Endothelial cell of umbilical vein (primary cell): Measurements from ENCODE around the gene RALB. TPM values are rescaled to one million over a fixed set of nuclear protein-coding genes. Genes with fewer than 3 reads are reported as not detected.

Experiments
- BruUV-seq: library from RNA; stranded (reverse); fragments of 400-500 nt; replicated peaks from 2 replicates; lab custom pipeline; 2021; lab: Mats Ljungman, UMichigan
- CTCF ChIA-PET: fragments of 300-600, 350-600 bp; sonication (Branson Sonifier 250); formaldehyde crosslinking; loops from one replicate; lab custom pipeline; 2021; ENCODE audit warnings: antibody characterized with exemption, inconsistent platforms; lab: Charles Lee
- POLR2A ChIA-PET: fragments of 300-600, 350-600 bp; sonication (Branson Sonifier 250); formaldehyde crosslinking; loops from one replicate; lab custom pipeline; 2021; ENCODE audit warnings: antibody characterized with exemption, inconsistent platforms; lab: Charles Lee
- DNase-seq: peaks from one replicate; pipeline ENCODE4 v3.0.0-alpha.2; 2011; ENCODE audit warnings: low read depth, low spot score
- FAIRE-seq: peaks from 2 replicates; lab custom pipeline; 2011; peaks lifted over from hg19 to GRCh38; lab: Jason Lieb, UNC
- H2AFZ ChIP-seq: 2 replicates; pipeline ENCODE4 v1.6.0; 2012; ENCODE audit warnings: low read depth, low read length, control low read depth, inconsistent platforms
- H3K27ac ChIP-seq: 2 replicates; pipeline ENCODE4 v1.5.1; 2011; ENCODE audit warnings: low read depth, mild to moderate bottlenecking, control low read depth, low read length, moderate library complexity; ENCODE audit not compliant: insufficient read depth
- H3K27me3 ChIP-seq, 2 experiments: 2 replicates each; pipeline versions ENCODE4 v1.6.0 to v1.6.1; 2011; ENCODE audit warnings: low read length in 2 of 2, mixed read lengths in 1 of 2; ENCODE audit not compliant: control insufficient read depth in 2 of 2, insufficient read depth in 2 of 2
- H3K36me3 ChIP-seq, 2 experiments: 2 replicates in 1 of 2; 3 replicates in 1 of 2; pipeline ENCODE4 v1.5.1; 2011; ENCODE audit warnings: low read length in 2 of 2, mild to moderate bottlenecking in 1 of 2, moderate library complexity in 1 of 2; ENCODE audit not compliant: control insufficient read depth in 2 of 2, insufficient read depth in 2 of 2; ENCODE audit errors: extremely low read depth in 1 of 2
- H3K4me1 ChIP-seq: 3 replicates; pipeline ENCODE4 v1.5.1; 2011; ENCODE audit warnings: mild to moderate bottlenecking, low read length; ENCODE audit not compliant: control insufficient read depth, insufficient read depth; ENCODE audit errors: extremely low read depth
- H3K4me2 ChIP-seq: 2 replicates; pipeline ENCODE4 v1.6.1; 2011; ENCODE audit warnings: low read length, control low read depth, mixed read lengths; ENCODE audit not compliant: insufficient read depth
- H3K4me3 ChIP-seq, 3 experiments: fragments of 200-600 bp in 1 of 3; sonication (generic), shearing (Covaris generic) in 1 of 3; replicated peaks in 1 of 3; 2 replicates each; pipeline ENCODE4 v1.5.1; 2011 to 2016; ENCODE audit warnings: control low read depth in 3 of 3, low read length in 3 of 3, mild to moderate bottlenecking in 2 of 3, inconsistent platforms in 1 of 3, low read depth in 1 of 3, moderate library complexity in 1 of 3; ENCODE audit not compliant: insufficient read depth in 1 of 3
- H3K79me2 ChIP-seq: 2 replicates; pipeline ENCODE4 v1.6.0; 2012; ENCODE audit warnings: low read length, inconsistent platforms; ENCODE audit not compliant: control insufficient read depth, insufficient read depth
- H3K9ac ChIP-seq: replicated peaks from 2 replicates; pipeline ENCODE3; 2011; ENCODE audit warnings: low read length, control low read depth; ENCODE audit not compliant: insufficient read depth; ENCODE audit errors: extremely low read depth
- H3K9me1 ChIP-seq: replicated peaks from 3 replicates; pipeline ENCODE4 v1.6.0; 2011; ENCODE audit warnings: mild to moderate bottlenecking, low read length; ENCODE audit not compliant: control insufficient read depth, insufficient read depth; ENCODE audit errors: extremely low read depth
- H3K9me3 ChIP-seq: replicated peaks from 2 replicates; pipeline ENCODE4 v1.5.1; 2012; ENCODE audit warnings: low read length, inconsistent platforms; ENCODE audit not compliant: control insufficient read depth, insufficient read depth
- H4K20me1 ChIP-seq: replicated peaks from 2 replicates; pipeline ENCODE3; 2011; ENCODE audit warnings: mild to moderate bottlenecking, low read length; ENCODE audit not compliant: control insufficient read depth, insufficient read depth; ENCODE audit errors: extremely low read depth
- EZH2 ChIP-seq: IDR thresholded peaks from 2 replicates; pipeline ENCODE4 v1.6.1; 2012; ENCODE audit warnings: borderline replicate concordance, low read depth, mild to moderate bottlenecking, moderate library complexity, low read length, inconsistent platforms; ENCODE audit not compliant: severe bottlenecking
- FOS ChIP-seq: IDR thresholded peaks from 2 replicates; pipeline ENCODE4 v1.6.1; 2011; ENCODE audit warnings: mild to moderate bottlenecking, low read length, moderate library complexity, borderline replicate concordance; ENCODE audit not compliant: insufficient read depth
- GATA2 ChIP-seq: IDR thresholded peaks from 2 replicates; pipeline ENCODE4 v1.7.0; 2011; ENCODE audit warnings: low read depth, mild to moderate bottlenecking, moderate library complexity, mixed read lengths, low read length; ENCODE audit not compliant: insufficient read length, insufficient read depth
- JUN ChIP-seq: IDR thresholded peaks from 2 replicates; pipeline ENCODE4 v1.6.1; 2011; ENCODE audit warnings: borderline replicate concordance, low read depth; ENCODE audit not compliant: insufficient read length, insufficient read depth
- MAX ChIP-seq: IDR thresholded peaks from 2 replicates; pipeline ENCODE4 v1.6.1; 2011; ENCODE audit not compliant: insufficient read depth, insufficient read length
- MYC ChIP-seq: IDR thresholded peaks from one replicate; pipeline ENCODE4 v1.6.1; 2011; ENCODE audit warnings: mild to moderate bottlenecking, low read depth, low read length
- POLR2A ChIP-seq: IDR thresholded peaks from 2 replicates; pipeline ENCODE4 v1.6.1; 2012; ENCODE audit warnings: low read depth, mild to moderate bottlenecking, control low read depth, low read length
- POLR2AphosphoS5 ChIP-seq: IDR thresholded peaks from 2 replicates; pipeline ENCODE4 v1.6.1; 2012; ENCODE audit warnings: low read depth, mild to moderate bottlenecking, control low read depth, low read length, moderate library complexity; ENCODE audit not compliant: insufficient read depth
- dilution Hi-C: fragments of 300-500 bp; cut with MboI; formaldehyde crosslinking; loops from one replicate; pipeline ENCODE4 v1.15.0; 2019; ENCODE audit warnings: low sequenced_read_pairs; ENCODE audit not compliant: extremely low pct_ligation_motif_present
- intact Hi-C: fragments of 100-400 bp; cut with micrococcal nuclease; formaldehyde crosslinking; loops from one replicate; pipeline ENCODE4 v1.10.0; 2022
- polyA plus RNA-seq, 4 experiments: library from polyadenylated mRNA; depleted of rRNA in 3 of 4; stranded (reverse) in 3 of 4; unstranded in 1 of 4; fragments of >200 nt; gene quantifications; 2 replicates each; pipeline versions ENCODE4 v1.2.1 to v1.2.3, GENCODE V29; 2011 to 2012; ENCODE audit warnings: missing spikeins in 1 of 4
- total RNA-seq: library from RNA; stranded (reverse); gene quantifications from 2 replicates; pipeline ENCODE4 v1.2.3, GENCODE V29; 2021
- TF ChIP-seq, protein P1 (sequence below), 2 donors: IDR thresholded peaks; 1 replicate in 1 of 2; 2 replicates in 1 of 2; pipeline ENCODE4 v1.5.1; 2011; ENCODE audit warnings: low read length in 2 of 2, mild to moderate bottlenecking in 2 of 2, moderate library complexity in 2 of 2, control low read depth in 1 of 2, inconsistent platforms in 1 of 2, low read depth in 1 of 2; ENCODE audit not compliant: insufficient read depth in 1 of 2; ENCODE audit errors: extremely low read depth in 1 of 2

The RALB gene
- total and polyA plus RNA-seq, 2 donors (not counting 3 experiments of a cell fraction or from before 2014, with no cell fraction given): 105 to 115 TPM

DNA sequence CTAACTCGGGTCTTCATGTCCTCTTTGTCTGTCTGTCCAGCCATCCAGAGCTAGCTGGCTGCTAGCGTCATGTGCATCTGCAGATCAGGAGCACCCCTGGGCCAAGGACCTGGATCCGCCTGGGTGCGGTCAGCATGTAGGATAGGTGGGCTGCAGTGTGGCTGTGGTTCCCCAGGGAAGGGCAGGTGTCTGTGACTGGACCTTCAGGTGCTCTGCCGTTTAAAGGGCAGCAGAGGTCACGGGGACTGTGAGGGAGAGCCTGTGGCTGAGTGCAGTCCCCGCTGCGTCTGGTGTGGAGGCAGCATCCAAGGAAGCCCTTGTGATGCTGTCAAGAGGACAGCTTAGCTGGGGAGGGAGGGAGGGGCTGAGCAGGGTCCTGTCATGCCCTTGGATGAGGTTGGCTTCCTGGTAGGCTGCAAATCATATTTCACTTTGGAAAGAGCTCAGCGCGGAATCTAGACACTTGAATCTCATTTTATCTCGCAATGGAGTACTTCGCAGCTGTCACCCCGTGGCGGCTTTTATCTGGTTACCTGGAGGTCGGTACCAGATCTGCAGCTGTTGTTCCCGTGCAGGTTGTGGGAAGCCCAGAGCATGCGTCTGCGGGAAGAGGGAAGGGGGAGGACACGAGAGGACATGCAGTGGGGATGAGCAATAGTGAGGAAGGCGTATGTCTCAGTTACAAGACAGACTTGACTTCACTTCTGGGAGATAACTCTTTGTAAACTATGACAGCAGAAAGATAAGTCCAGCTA lies 5.9 kb upstream of the RALB start:
- no peak for FAIRE-seq
- no peak overlapping the region for H2AFZ ChIP-seq
- H4K20me1 ChIP-seq: no peaks in the 10 kb centered on the region
- H3K36me3 ChIP-seq: no peaks in the 10 kb centered on the region
- POLR2A ChIA-PET: no interaction called here
- peaks cover 13% of the 10 kb centered on the region for H3K4me1 ChIP-seq
- no peak for TF ChIP-seq MYC
- TF ChIP-seq JUN: no peak
- no peak for TF ChIP-seq POLR2AphosphoS5
- TF ChIP-seq MAX: no peak
- no peak for TF ChIP-seq POLR2A
- no peak for TF ChIP-seq FOS
- TF ChIP-seq EZH2: no peak
- TF ChIP-seq, protein P1, sequence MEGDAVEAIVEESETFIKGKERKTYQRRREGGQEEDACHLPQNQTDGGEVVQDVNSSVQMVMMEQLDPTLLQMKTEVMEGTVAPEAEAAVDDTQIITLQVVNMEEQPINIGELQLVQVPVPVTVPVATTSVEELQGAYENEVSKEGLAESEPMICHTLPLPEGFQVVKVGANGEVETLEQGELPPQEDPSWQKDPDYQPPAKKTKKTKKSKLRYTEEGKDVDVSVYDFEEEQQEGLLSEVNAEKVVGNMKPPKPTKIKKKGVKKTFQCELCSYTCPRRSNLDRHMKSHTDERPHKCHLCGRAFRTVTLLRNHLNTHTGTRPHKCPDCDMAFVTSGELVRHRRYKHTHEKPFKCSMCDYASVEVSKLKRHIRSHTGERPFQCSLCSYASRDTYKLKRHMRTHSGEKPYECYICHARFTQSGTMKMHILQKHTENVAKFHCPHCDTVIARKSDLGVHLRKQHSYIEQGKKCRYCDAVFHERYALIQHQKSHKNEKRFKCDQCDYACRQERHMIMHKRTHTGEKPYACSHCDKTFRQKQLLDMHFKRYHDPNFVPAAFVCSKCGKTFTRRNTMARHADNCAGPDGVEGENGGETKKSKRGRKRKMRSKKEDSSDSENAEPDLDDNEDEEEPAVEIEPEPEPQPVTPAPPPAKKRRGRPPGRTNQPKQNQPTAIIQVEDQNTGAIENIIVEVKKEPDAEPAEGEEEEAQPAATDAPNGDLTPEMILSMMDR (IDR thresholded peaks at IDR 0.05; ENCODE audit: extremely low read depth in 1 of 2, insufficient read depth in 1 of 2, low read depth in 1 of 2, low read length in 2 of 2): no peak
- no peak for TF ChIP-seq GATA2
- H3K27me3 ChIP-seq: no peaks in the 10 kb centered on the region
- DNase-seq: no peak
- H3K4me3 ChIP-seq: no peak overlapping the region
- H3K27ac ChIP-seq: no peak overlapping the region
- CTCF ChIA-PET: no interaction called here
- H3K9me1 ChIP-seq: no peaks in the 10 kb centered on the region
- H3K79me2 ChIP-seq: no peaks in the 10 kb centered on the region
- H3K9me3 ChIP-seq: no peaks in the 10 kb centered on the region
- H3K9ac ChIP-seq: no peak overlapping the region
- dilution Hi-C loops: no loop called here
- no TSS peak for BruUV-seq
- no peak overlapping the region for H3K4me2 ChIP-seq
- intact Hi-C loops: no loop called here
